GM23248 (cell line): ENCODE data around the gene FOXO1.

Experiments used
- EZH2 ChIP-seq: fragments of 200-600 bp; sonication (generic); IDR thresholded peaks from 2 replicates; pipeline ENCODE4 v1.6.1; 2018; ENCODE audit warnings: antibody characterized with exemption, mild to moderate bottlenecking; ENCODE audit not compliant: insufficient read depth, poor library complexity, severe bottlenecking
- EZH2phosphoT487 ChIP-seq: fragments of 200-600 bp; sonication (generic); IDR thresholded peaks from 2 replicates; pipeline ENCODE4 v1.6.1; 2018; ENCODE audit warnings: antibody characterized with exemption, moderate library complexity, mild to moderate bottlenecking, low read depth; ENCODE audit not compliant: insufficient read depth

DNA sequence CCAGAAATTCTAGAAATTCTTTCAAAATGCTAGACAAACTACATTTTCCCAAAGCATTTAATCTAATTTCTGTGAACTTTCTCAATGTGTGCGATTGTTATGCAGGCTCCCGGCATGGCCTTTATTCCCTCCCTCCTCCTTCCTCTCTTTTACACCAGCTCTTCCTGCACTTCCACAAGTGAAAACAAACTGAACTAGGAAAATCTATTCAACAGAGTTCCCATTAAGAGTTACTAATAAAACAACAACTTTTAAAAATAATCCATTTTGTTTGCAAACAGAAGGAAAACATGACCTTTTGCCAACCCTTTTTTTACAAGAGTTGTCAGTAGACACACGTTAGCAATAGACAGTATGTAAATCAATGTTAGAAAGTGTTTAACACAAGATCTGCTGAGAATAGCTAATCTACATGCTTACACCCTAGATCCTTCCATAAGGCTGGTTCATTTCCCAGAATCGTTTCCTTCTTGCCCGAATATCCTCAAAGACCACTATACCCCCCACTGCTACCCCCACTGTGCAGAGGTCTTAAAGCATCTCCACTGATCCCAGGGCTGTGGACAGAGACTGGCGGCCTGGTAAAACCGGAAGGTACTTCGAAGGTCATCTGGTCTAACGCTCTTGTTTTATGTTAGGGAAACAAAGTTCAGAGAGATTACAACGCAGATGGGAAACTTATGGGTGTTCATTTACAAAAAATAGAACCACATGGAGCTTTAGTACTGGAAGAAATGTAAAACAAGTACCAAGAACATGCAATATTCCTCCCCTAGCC lies 98.0 kb downstream of the FOXO1 start:
- TF ChIP-seq EZH2 = no peak
- TF ChIP-seq EZH2phosphoT487 = no peak
